Suppressor macrophage treated with lipopolysaccharide for 1 hour (primary cell): Measurements from ENCODE around the gene OR5A2.
A peak's percentile ranks its signal among the peaks of the same experiment; 100 is the strongest.
"Not testable (repeated sequence)": the region's sequence is repeated elsewhere in the genome, so short reads cannot be mapped to it uniquely, and the experiment has no call there.

Source experiments
- DNase-seq, 3 donors: peaks; one replicate each; pipeline ENCODE4 v3.0.0-alpha.2; 2020 to 2022

OR5A2 gene

DNA sequence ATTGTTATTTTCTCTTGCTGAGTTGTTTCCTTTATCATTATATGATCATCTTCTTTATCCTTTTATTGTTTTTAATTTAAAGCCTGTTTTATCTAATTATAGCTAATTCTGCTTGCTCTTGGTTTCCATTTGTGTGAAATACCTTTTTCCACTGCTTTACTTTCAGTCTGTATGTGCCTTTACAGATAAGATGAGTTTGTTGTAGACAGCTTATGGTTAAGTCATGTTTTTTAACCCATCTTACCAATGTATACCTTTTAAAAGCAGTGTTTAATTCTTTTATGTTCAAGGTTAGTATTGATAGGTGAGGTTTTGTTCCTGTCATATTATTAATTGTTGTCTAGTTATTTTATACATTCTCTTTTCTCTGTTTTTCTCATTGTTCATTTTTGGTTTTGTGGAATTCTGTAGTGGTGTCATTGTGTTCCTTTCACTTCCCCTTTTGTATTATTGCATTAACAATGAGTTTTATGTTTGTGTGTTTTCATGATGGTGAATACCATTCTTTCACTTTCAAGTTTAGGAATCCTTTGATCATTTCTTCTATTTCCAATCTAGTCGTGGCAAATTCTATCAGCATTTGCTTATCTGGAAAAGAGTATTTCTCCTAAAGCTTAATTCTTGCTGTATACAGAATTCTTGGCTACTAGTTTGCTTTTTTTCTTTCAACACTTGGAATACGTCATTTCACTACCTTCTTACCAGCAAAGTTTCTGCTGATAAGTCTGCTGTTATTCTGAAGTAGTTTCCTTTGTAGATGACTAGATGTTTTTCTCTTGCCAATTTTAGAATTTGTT, 45.8 kb downstream of the OR5A2 start:
- DNase-seq: peak; percentile 12 to 71 (median 58)

DNA sequence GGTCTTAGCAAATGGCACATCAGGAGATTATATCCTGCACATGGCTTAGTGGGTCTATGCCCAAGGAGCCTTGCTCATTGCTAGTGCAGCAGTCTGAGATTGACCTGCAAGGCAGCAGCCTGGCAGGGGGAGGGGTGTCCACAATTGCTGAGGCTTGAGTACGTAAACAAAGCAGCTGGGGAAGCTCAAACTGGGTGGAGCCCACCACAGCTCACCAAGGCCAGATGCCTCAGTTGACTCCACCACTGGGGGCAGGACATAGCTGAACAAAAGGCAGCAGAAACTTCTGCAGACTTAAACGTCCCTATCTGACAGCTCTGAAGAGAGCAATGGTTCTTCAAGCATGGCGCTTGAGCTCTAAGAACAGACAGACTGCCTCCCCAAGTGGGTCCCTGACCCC, 53.9 kb downstream of the OR5A2 start:
- not testable (repeated sequence) for DNase-seq

DNA sequence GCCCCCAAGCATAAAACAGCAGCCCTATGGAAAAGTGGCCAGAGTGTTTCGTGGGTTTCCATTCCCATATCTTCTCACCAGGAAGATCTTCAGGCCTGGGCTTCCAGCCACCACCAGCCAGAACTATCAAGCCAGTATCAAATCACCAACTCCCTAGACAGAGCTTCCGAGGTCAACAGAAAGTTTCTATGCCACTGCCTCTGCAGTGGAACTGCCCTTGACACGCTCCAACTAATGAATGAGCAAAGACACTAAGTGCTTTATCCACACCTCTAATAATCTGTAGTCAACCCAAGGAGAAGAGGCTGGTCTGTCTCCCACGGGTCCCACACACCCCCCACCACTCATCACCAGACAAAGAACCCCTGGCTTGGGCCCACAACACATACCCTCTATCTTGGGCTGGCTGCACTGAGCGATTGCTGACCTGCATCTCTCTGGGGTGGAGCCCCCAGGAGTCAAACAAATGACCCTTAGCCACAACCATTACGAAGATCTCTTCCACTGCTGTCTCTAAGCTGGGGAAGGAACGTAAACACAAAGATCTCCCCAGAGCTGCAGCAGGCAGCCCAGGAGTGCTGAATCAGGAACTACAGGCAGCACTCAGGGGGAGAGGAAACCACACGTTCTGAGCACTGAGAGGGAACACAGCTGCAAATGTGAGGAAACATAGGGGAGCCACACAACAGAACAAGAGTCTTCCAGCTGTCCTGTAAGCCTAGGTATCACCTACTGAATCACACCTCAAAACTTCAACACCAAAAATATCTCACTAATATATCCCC, 57.8 kb downstream of the OR5A2 start:
- peak; percentile 20 to 40 (median 32) for DNase-seq
